Nephron (organoid): Measurements from ENCODE around the gene MKS1.

Experiments
- H3K27ac Mint-ChIP-seq, 3 experiments: 2 replicates each; pipeline ENCODE4 v1.8.0; 2020; ENCODE audit warnings: mixed read lengths in 3 of 3, mild to moderate bottlenecking in 2 of 3, moderate library complexity in 1 of 3
- H3K27me3 Mint-ChIP-seq: 2 replicates; pipeline ENCODE4 v1.8.0; 2021; ENCODE audit warnings: low read depth, mild to moderate bottlenecking, moderate library complexity, mixed read lengths
- H3K36me3 Mint-ChIP-seq: 2 replicates; pipeline ENCODE4 v1.8.0; 2020; ENCODE audit warnings: low read depth, mixed read lengths
- H3K4me1 Mint-ChIP-seq: 2 replicates; pipeline ENCODE4 v1.8.0; 2020; ENCODE audit warnings: mixed read lengths
- H3K4me3 Mint-ChIP-seq, 3 experiments: 2 replicates each; pipeline ENCODE4 v1.8.0; 2020; ENCODE audit warnings: mild to moderate bottlenecking in 3 of 3, mixed read lengths in 3 of 3, moderate library complexity in 2 of 3
- H3K9me3 Mint-ChIP-seq: 2 replicates; pipeline ENCODE4 v1.8.0; 2020; ENCODE audit warnings: mixed read lengths
- CTCF ChIP-seq, 3 experiments: fragments of 200-600 bp; sonication (generic); IDR thresholded peaks; one replicate each; pipeline ENCODE4 v1.5.0; 2021; ENCODE audit warnings: antibody characterized with exemption in 3 of 3; ENCODE audit not compliant: unreplicated experiment in 3 of 3

The MKS1 gene

GRCh38 chr17:58231641-58232040 lies 12.6 kb upstream of the MKS1 start:
- H3K9me3 Mint-ChIP-seq: no peaks in the 10 kb centered on the region
- H3K4me3 Mint-ChIP-seq: no peak overlapping the region
- peaks cover 6% of the 10 kb centered on the region for H3K4me1 Mint-ChIP-seq
- H3K36me3 Mint-ChIP-seq: no peaks in the 10 kb centered on the region
- no peak for TF ChIP-seq CTCF (IDR thresholded peaks at IDR 0.05; ENCODE audit: unreplicated experiment in 3 of 3)
- H3K27ac Mint-ChIP-seq: peak overlapping the region in 1 of 3 experiments; percentile 48
- H3K27me3 Mint-ChIP-seq: peaks cover 72% of the 10 kb centered on the region

GRCh38 chr17:58229881-58230280 lies 10.8 kb upstream of the MKS1 start:
- peaks cover 6% of the 10 kb centered on the region for H3K4me1 Mint-ChIP-seq
- no peaks in the 10 kb centered on the region for H3K9me3 Mint-ChIP-seq
- no peak overlapping the region for H3K4me3 Mint-ChIP-seq
- no peak overlapping the region for H3K27ac Mint-ChIP-seq
- no peak for TF ChIP-seq CTCF (IDR thresholded peaks at IDR 0.05; ENCODE audit: unreplicated experiment in 3 of 3)
- no peaks in the 10 kb centered on the region for H3K36me3 Mint-ChIP-seq
- peaks cover 60% of the 10 kb centered on the region for H3K27me3 Mint-ChIP-seq

- Mint-ChIP-seq H3K4me1 (peaks cover 6% of the 10 kb centered on the region), H3K9me3 (no peaks in the 10 kb centered on the region), H3K36me3 (no peaks in the 10 kb centered on the region), H3K27me3 (peaks cover 60% of the 10 kb centered on the region), H3K27ac (no peak overlapping the region), H3K4me3 (no peak overlapping the region)
- no peak for TF ChIP-seq CTCF (IDR thresholded peaks at IDR 0.05; ENCODE audit: unreplicated experiment in 3 of 3)
These were observed 10.3 kb upstream of the MKS1 start for GRCh38 chr17:58229384-58229783.

GRCh38 chr17:58228679-58229078 lies 9.6 kb upstream of the MKS1 start:
- H3K27ac Mint-ChIP-seq: no peak overlapping the region
- peaks cover 6% of the 10 kb centered on the region for H3K4me1 Mint-ChIP-seq
- H3K36me3 Mint-ChIP-seq: no peaks in the 10 kb centered on the region
- TF ChIP-seq CTCF (IDR thresholded peaks at IDR 0.05; ENCODE audit: unreplicated experiment in 3 of 3): no peak
- peaks cover 55% of the 10 kb centered on the region for H3K27me3 Mint-ChIP-seq
- H3K9me3 Mint-ChIP-seq: no peaks in the 10 kb centered on the region
- no peak overlapping the region for H3K4me3 Mint-ChIP-seq

- Mint-ChIP-seq H3K9me3 (no peaks in the 10 kb centered on the region), H3K4me1 (peaks cover 6% of the 10 kb centered on the region), H3K36me3 (no peaks in the 10 kb centered on the region), H3K27ac (no peak overlapping the region), H3K27me3 (peaks cover 60% of the 10 kb centered on the region), H3K4me3 (no peak overlapping the region)
- no peak for TF ChIP-seq CTCF (IDR thresholded peaks at IDR 0.05; ENCODE audit: unreplicated experiment in 3 of 3)
These were observed 8.7 kb upstream of the MKS1 start for GRCh38 chr17:58227733-58228132.

GRCh38 chr17:58224315-58224714 lies 5.3 kb upstream of the MKS1 start:
- Mint-ChIP-seq H3K27ac (no peak overlapping the region), H3K4me1 (peaks cover 3% of the 10 kb centered on the region), H3K9me3 (no peaks in the 10 kb centered on the region), H3K36me3 (no peaks in the 10 kb centered on the region), H3K4me3 (no peak overlapping the region), H3K27me3 (peaks cover 45% of the 10 kb centered on the region)
- no peak for TF ChIP-seq CTCF (IDR thresholded peaks at IDR 0.05; ENCODE audit: unreplicated experiment in 3 of 3)
